HFF-Myc (cell line): ENCODE data around the gene SLC26A8.
"Not testable (repeated sequence)": the region's sequence is repeated elsewhere in the genome, so short reads cannot be mapped to it uniquely, and the experiment has no call there.

Experiments
- DNase-seq: peaks from one replicate; pipeline ENCODE4 v3.0.0-alpha.2; 2011; ENCODE audit warnings: low read depth; ENCODE audit errors: extremely low read depth
- H3K4me3 ChIP-seq: replicated peaks from 2 replicates; pipeline ENCODE4 v1.5.1; 2011; ENCODE audit warnings: low read depth, mild to moderate bottlenecking, control low read depth, low read length
- TF ChIP-seq, protein P1 (sequence below): IDR thresholded peaks from 2 replicates; pipeline ENCODE4 v1.5.1; 2012; ENCODE audit warnings: mild to moderate bottlenecking, low read depth, low read length, control low read depth; ENCODE audit errors: missing control alignments

The SLC26A8 gene

DNA sequence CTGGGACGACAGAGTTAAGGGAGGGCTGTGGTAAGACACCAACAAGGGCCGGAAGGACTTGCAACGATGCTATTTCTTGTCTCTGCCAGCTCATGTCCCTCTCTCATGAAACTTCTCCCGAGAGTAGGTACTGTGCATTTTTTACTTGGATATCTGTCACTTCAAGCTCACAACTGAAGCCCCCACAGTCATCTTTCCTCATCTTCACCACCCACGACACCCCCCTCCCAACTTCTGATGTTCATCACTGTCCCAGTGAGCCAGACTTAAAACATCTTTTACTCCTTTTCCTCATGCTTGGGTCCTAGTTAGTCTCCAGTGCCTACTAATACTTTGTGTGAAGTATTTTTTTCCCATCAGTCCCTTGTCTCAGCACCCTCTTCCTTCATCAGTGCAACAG, 68.9 kb downstream of the SLC26A8 start:
- no peak overlapping the region for H3K4me3 ChIP-seq
- DNase-seq, result no peak
- TF ChIP-seq, protein P1, sequence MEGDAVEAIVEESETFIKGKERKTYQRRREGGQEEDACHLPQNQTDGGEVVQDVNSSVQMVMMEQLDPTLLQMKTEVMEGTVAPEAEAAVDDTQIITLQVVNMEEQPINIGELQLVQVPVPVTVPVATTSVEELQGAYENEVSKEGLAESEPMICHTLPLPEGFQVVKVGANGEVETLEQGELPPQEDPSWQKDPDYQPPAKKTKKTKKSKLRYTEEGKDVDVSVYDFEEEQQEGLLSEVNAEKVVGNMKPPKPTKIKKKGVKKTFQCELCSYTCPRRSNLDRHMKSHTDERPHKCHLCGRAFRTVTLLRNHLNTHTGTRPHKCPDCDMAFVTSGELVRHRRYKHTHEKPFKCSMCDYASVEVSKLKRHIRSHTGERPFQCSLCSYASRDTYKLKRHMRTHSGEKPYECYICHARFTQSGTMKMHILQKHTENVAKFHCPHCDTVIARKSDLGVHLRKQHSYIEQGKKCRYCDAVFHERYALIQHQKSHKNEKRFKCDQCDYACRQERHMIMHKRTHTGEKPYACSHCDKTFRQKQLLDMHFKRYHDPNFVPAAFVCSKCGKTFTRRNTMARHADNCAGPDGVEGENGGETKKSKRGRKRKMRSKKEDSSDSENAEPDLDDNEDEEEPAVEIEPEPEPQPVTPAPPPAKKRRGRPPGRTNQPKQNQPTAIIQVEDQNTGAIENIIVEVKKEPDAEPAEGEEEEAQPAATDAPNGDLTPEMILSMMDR, result no peak

DNA sequence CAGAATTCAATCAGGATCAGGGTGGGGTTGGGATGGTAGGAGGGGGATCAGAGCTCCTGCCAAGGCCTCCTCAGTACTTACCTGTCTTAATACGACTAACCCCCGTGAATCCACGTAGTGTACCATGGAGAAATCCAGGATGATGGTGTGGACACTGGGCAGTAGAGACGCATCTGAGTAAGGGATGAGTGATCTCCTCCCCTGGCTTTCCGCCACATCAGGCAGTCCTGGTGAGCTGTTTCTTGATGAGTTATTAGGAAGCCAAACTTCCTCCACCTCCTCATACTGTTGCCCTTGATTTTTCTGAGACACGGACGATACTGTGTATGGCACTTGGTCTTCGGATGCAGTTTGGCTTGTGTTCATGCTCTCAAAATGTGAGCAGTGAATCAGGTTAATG, 69.4 kb downstream of the SLC26A8 start:
- TF ChIP-seq, protein P1, result no peak
- H3K4me3 ChIP-seq, result no peak overlapping the region
- no peak for DNase-seq

DNA sequence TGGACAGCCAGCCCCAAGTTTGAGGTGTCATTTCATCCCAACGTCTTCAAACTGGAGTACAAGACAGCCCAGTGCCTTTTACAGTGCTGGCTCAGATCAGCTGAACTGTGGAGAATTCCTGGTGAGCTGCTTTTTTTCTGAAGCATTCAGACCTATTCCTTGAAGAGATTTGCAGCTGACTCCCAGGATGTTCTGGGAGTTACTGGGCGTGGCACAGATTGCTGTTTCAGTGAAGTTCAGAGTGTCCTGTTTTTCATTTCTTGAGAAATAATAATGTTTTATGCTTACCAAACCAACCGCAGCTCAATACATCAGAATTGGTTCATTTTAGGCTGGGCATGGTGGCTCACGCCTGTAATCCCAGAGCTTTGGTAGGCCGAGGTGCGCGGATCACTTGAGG, 70.1 kb downstream of the SLC26A8 start:
- H3K4me3 ChIP-seq, result no peak overlapping the region
- DNase-seq, result no peak
- TF ChIP-seq, protein P1, result no peak

DNA sequence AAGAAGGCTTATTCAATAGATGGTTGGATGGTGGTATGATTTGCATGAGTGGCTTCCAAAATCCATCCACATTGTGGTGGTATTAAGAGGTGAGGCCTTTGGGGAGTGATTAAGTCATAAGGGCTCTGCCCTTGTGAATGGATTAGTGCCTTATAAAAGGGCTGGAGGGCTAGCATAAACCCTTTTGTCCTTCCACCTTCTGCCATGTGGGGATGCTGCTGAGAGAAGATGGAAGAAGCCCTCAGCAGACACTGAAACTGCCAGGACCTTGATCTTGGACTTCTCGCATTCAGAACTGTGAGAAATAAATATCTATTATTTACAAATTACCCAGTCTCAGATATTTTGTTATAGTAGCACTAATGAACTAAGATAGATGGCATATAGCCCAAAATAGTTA, 75.7 kb downstream of the SLC26A8 start:
- no peak overlapping the region for H3K4me3 ChIP-seq
- TF ChIP-seq, protein P1, result peak; percentile 16
- DNase-seq, result no peak

DNA sequence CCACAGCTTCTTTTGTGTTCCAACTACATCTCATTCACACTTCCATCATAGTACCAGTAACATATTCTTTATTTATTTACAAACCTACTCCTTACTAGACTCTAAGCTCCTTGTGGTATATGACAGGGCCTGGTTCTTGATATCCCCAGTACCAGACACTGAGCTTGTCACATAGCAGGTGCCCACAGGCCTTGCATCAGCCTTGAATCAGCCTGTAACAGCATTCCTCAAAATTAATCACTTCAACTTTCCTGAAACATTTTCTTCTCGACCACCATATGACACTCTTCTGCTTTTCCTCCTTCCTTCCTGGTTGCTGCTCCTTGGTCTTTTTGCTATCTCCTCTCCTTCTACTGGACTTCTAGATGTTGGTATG, 78.8 kb downstream of the SLC26A8 start:
- H3K4me3 ChIP-seq, result no peak overlapping the region
- DNase-seq, result no peak
- TF ChIP-seq, protein P1, result no peak

DNA sequence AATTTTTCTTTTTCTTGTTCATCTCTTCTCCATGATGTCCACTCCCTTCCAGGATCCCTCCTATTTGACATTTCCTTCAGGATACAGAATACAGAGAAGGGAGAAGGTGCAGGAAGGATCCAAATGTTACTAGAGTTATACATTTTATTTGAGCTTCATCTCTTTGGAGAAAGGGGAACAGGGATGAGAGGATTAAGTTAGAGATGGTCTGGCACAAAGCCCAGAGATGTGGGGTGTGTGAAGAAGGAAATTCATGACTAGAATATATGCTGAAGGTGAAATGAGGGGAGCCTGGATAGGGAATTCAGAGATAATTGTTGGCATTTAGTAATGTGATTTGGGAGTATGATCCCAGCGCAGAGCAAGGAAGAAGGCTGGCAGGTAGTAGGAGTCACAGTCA, 81.1 kb downstream of the SLC26A8 start:
- DNase-seq, result no peak
- no peak overlapping the region for H3K4me3 ChIP-seq
- TF ChIP-seq, protein P1, result no peak

DNA sequence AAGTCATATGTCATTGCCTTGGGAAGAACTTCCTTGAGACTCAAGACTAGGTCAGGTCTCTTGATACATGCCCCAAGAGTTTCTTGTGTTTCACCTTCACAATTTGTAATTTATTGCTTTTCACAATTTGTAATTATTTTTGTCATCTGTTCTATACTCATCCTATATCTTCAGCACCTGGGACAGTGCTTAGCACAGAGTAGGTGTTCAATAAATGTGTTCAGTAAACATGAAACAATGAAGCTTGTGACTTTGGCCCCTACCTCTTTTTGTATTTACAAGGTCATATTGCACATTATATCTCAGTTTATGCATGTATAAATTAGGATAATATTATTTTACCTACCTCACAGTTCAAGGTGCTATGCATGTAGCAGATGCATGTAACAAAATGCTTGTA, 82.1 kb downstream of the SLC26A8 start:
- TF ChIP-seq, protein P1, result no peak
- H3K4me3 ChIP-seq, result no peak overlapping the region
- no peak for DNase-seq

DNA sequence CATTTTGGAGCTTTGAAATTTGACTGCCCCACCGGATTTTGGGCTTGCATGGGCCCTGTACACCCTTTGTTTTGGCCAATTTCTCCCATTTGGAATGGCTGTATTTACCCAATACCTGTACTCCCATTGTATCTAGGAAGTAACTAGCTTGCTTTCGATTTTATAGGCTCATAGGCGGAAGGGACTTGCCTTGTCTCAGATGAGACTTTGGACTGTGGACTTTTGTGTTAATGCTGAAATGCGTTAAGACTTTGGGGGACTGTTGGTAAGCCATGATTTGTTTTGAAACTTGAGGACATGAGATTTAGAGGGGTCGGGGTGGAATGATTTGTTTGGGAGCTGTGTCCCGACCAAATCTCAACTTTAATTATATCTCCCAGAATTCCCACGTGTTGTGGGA, 83.3 kb downstream of the SLC26A8 start:
- H3K4me3 ChIP-seq, DNase-seq: not testable (repeated sequence)

DNA sequence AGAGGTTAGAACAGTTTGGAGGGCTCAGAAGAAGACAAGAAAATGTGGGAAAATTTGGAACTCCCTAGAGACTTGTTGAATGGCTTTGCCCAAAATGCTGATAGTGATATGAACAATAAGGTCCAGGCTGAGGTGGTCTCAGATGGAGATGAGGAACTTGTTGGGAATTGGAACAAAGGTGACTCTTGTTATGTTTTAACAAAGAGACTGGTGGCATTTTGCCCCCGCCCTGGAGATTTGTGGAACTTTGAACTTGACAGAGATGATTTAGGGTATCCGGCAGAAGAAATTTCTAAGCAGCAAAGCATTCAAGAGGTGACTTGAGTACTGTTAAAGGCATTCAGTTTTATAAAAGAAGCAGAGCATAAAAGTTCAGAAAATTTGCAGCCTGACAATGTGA, 84.4 kb downstream of the SLC26A8 start:
- not testable (repeated sequence) for DNase-seq, H3K4me3 ChIP-seq

DNA sequence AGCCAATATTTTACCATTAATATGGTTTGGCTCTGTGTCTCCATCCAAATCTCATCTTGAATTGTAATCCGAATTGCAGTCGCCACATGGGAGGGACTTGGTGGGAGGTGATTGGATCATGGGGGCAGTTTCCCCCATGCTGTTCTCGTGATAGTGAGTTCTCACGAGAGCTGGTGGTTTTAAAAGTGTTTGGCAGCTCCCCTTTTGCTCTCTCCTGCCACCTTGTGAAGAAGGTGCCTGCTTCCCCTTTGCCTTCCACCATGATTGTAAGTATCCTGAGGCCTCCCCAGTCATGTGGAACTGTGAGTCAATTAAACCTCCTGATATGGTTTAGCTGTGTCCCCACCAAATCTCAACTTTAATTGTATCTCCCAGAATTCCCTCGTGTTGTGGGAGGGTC, 85.2 kb downstream of the SLC26A8 start:
- not testable (repeated sequence) for H3K4me3 ChIP-seq, DNase-seq
